HG03432 (cell line): ENCODE measurements around the gene VGLL2.

Experiments
- ATAC-seq: cut with Tn5 transposase; IDR thresholded peaks from one replicate; pipeline ENCODE4 v1.9.1; 2021; ENCODE audit warnings: mild to moderate bottlenecking, moderate library complexity; ENCODE audit not compliant: unreplicated experiment

VGLL2 gene

GRCh38 chr6:117267766-117268534 lies 2.6 kb downstream of the VGLL2 start:
- ATAC-seq, result no peak

GRCh38 chr6:117268924-117269323 lies 3.6 kb downstream of the VGLL2 start:
- no peak for ATAC-seq

- no peak for ATAC-seq
Observed at GRCh38 chr6:117269638-117270054, 4.3 kb downstream of the VGLL2 start.

DNA sequence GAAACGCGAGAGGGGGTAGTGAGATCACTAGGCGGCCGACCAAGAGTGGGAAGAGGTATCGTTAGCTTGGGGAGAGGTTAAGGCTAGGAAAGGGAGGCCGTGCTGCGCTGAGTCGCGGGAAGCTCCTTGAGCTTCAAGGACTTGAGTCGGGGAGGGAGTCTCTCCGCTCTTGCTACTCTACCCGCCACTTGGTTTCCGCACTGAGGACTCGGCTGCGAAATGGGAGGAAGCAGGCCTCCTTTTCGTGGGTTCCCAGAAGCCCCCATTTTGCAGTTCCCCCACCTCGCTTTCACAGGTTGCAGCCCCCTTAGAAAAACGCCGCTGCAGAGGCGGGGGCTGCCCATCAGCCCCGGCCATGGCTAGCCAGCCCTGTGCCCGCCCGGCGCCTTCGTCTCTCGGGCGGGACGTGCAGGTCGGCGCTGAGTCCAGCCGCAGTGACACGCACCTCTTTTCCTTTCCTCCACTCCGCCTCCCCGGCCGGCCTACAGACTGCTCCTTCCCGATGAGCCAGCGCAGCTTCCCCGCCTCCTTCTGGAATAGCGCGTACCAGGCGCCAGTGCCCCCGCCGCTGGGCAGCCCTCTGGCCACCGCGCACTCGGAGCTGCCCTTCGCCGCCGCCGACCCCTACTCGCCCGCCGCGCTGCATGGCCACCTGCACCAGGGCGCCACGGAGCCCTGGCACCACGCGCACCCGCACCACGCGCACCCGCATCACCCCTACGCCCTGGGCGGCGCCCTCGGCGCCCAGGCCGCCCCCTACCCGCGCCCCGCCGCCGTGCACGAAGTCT lies 4.9 kb downstream of the VGLL2 start:
- ATAC-seq, result no peak

DNA sequence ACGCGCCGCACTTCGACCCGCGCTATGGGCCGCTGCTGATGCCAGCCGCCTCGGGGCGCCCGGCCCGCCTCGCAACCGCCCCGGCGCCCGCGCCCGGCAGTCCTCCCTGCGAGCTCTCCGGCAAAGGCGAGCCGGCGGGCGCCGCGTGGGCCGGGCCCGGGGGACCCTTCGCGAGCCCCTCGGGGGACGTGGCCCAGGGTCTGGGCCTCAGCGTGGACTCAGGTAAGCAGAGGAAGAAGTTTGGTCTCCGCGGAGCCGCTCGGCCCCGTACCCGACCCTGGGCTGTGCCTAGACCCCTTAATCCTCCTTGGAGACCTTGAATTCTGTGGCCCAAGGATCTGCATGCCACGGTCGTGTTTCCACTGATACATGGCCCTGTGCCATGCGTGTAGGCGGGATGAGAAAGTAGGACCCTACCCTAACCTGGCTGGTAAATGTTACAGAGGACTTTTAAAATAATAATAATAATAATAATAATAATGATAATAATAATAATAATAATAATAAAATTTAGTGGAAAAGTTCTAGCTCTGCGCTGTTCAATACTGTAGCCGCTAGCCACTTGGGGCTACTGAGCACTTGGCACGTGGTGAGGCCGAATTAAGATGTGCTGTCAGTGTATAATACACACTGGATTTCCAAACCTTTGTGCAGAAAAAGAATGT lies 5.6 kb downstream of the VGLL2 start:
- no peak for ATAC-seq

GRCh38 chr6:117272032-117272866 lies 6.9 kb downstream of the VGLL2 start:
- ATAC-seq, result no peak

DNA sequence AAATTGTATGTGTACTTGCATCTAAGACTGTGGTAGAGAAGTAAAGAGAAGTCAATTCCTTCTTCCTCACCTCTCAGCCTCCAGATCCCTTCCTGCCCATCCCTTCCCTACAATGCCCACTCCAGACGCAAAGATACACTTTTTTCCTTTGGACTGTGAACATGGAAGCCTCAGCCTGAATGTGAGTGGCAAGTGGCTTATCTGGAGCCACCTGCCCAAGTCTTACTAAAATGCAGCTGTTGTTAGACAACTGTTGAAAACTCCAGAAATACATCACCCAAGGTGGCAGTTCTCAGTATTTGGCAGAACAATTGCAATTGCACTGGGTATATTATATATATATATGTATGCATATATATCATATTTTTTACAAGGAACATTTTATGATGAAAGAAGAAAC lies 7.5 kb downstream of the VGLL2 start:
- ATAC-seq, result no peak

DNA sequence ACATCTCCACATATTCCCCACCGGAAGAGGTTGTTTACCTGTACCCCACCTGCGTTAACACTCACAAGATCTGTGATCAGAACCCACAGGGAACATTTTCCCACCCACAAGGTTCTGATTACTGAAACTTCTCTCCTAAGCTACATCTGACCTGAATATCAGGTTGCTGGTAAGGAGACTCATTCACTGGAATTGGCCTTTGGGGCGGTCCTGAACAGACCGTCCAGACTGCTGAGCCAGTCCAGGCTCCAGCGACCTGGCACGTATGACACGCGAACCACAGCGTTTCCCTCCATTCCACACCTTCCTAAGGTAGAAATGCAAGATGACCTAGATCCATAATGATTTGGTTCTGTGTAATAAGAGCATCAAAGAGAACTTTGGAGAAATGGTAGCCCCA lies 9.8 kb downstream of the VGLL2 start:
- no peak for ATAC-seq

DNA sequence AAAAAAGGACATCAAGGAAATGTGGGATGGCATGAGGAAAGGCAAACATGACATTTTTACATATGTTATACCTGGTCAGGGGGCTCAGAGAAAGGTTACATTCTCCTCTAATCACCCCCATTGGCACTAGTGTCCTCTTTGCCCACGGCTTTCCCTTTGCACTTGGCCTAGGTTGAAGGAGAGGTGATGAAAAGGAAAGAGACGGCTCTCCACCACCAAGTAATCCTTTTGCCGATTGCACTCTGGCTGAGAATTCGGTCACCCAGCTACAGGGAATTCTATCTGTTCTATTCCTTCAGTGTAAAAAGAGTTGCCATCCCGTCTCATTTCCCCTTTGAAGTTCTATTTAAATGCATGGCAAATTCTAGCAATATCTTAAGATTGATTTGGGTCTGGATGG lies 10.4 kb downstream of the VGLL2 start:
- no peak for ATAC-seq

- ATAC-seq, result no peak
Observed at GRCh38 chr6:117276778-117277316, 11.5 kb downstream of the VGLL2 start.

- ATAC-seq, result no peak
Observed at GRCh38 chr6:117280922-117281321, 15.6 kb downstream of the VGLL2 start.

DNA sequence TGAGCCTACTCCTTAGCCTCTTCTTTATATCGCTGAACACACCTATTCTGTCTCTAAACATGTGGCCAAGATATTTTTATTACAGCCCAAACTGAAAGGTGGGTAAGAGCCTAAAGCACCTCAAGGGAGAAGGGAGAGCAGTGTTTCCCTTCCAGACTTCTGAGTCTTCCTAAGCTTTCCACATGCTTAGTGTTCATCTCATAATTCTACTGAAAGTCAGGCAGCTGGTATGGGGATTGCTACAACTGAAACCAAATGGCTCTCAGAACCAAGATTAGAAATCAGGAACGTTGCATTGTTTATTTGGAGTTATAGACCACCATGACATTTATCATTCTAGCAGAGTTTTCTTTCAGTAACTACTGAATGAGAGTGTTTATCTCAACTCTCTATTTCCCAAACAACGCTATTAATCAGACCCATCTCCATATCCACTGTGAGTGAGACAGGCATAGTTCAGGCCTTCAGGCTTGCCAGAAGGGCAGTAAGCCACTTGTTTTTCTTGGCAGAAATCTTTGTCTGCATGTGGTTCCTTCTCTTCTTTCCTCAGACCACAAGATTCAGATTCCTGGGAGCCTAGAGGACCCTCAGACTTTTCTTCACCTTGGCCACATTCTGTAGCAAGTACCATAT lies 22.8 kb downstream of the VGLL2 start:
- no peak for ATAC-seq

DNA sequence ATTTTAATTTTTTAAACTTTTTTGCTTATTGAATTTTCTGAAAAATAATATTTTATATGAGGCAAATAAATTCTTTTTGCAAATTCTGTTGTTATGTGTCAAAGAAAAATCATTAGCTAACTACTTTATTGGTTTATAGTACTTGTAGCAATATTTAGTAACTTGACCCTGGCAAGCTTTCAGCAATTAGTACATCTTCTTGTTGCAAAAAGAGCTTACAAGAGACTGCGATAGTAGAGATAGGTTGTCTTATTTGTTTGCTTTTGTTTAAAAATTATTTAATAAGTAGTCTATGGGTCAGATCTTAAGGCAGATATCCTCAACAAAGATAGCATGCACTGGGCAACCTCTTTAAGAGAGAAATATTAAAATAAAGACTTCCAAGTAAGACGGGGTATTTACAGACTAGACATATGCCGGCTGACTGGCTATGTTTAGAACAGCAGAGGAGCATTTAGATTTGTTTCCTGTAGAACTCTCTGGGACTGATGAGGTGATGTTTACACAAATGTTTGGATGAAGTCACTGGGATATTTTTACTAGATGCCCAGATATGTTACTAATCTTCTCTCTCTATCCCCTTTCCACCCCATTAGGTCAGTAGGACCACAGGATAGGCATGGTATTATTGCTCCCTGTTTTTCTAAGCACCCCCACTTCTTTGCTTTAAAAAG lies 25.0 kb downstream of the VGLL2 start:
- no peak for ATAC-seq

GRCh38 chr6:117298941-117299340 lies 33.6 kb downstream of the VGLL2 start:
- no peak for ATAC-seq

DNA sequence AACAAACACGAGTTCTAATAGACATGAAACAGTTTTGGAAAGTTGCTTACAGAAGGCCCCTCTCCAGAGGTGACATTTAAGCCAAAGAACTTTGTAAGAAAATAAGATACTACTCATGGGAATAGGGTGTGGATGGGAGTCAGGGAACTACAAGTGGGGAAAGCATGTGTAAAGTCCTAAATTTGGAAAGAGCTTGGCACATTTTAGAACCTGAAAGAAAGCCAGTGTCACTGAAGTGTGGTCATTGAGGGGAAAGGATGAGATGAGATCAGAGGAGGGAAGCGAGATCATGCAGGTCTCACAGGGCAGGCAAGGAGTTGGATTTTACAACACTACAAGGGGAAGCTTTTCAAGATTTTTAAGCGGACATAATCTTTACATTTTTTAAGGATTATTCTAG lies 38.0 kb downstream of the VGLL2 start:
- no peak for ATAC-seq

DNA sequence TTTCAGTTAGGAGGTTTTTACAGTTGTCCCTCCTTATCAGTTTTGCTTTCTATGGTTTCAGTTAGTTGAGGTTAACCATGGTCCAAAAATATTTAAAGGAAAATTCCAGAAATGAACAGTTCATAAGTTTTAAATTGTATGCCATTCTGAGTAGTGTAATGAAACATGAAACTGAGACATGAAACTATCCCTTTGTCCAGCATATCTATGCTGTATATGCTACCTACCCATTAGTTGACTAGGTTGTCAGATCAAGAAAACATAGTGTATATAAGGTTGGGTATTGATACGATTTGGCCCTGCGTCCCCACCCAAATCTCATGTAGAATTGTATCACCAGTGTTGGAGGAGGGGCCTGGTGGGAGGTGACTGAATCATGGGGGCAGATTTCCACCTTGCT lies 39.1 kb downstream of the VGLL2 start:
- ATAC-seq, result peak; percentile 48

- no peak for ATAC-seq
Observed at GRCh38 chr6:117306227-117306790, 41.0 kb downstream of the VGLL2 start.

GRCh38 chr6:117307655-117308054 lies 42.3 kb downstream of the VGLL2 start:
- no peak for ATAC-seq

- no peak for ATAC-seq
Observed at GRCh38 chr6:117309069-117309468, 43.7 kb downstream of the VGLL2 start.
